ENCODE measurements around the gene TMEM255B.
"Not testable (repeated sequence)": the region's sequence is repeated elsewhere in the genome, so short reads cannot be mapped to it uniquely, and the experiment has no call there.

DNA sequence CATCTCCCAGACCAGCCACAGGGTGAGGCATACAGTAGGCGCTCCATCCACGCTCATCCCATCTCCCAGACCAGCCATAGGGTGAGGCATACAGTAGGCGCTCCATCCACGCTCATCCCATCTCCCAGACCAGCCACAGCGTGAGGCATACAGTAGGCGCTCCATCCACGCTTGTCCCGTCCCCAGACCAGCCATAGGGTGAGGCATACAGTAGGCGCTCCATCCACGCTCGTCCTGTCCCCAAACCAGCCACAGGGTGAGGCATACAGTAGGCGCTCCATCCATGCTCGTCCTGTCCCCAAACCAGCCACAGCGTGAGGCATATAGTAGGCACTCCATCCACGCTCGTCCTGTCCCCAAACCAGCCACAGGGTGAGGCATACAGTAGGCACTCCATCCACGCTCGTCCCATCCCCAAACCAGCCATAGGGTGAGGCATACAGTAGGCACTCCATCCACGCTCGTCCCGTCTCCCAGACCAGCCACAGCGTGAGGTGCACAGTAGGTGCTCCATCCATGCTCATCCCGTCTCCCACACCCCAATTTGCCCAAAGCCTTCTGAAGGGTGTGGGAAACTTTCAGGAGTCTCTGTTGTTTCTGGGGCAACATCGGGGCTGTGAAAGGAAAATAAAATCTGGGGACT lies 13.4 kb upstream of the TMEM255B start:
- TF ChIP-seq, protein P1, sequence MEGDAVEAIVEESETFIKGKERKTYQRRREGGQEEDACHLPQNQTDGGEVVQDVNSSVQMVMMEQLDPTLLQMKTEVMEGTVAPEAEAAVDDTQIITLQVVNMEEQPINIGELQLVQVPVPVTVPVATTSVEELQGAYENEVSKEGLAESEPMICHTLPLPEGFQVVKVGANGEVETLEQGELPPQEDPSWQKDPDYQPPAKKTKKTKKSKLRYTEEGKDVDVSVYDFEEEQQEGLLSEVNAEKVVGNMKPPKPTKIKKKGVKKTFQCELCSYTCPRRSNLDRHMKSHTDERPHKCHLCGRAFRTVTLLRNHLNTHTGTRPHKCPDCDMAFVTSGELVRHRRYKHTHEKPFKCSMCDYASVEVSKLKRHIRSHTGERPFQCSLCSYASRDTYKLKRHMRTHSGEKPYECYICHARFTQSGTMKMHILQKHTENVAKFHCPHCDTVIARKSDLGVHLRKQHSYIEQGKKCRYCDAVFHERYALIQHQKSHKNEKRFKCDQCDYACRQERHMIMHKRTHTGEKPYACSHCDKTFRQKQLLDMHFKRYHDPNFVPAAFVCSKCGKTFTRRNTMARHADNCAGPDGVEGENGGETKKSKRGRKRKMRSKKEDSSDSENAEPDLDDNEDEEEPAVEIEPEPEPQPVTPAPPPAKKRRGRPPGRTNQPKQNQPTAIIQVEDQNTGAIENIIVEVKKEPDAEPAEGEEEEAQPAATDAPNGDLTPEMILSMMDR (IDR thresholded peaks at IDR 0.05): not testable (repeated sequence)
- TF ChIP-seq POLR2A (IDR thresholded peaks at IDR 0.05): not testable (repeated sequence)
